ENCODE data around the gene KIF13A.
"Not testable (repeated sequence)": the region's sequence is repeated elsewhere in the genome, so short reads cannot be mapped to it uniquely, and the experiment has no call there.

KIF13A gene

GRCh38 chr6:17847203-17847760 lies 140.2 kb downstream of the KIF13A start:
- no peak for DNase-seq (ENCODE audit: low read depth)
- TF ChIP-seq CTCF (IDR thresholded peaks at IDR 0.05; ENCODE audit: low read depth, low read length, missing control alignments), result no peak
- H3K4me3 ChIP-seq (ENCODE audit: low read depth, low read length), result no peak overlapping the region
- in situ Hi-C loops (cut with HindIII; ENCODE audit: low sequenced_read_pairs), result no loop called here

- no peak for DNase-seq (ENCODE audit: low read depth)
- in situ Hi-C loops (cut with HindIII; ENCODE audit: low sequenced_read_pairs), result no loop called here
- no peak for TF ChIP-seq CTCF (IDR thresholded peaks at IDR 0.05; ENCODE audit: low read depth, low read length, missing control alignments)
- H3K4me3 ChIP-seq (ENCODE audit: low read depth, low read length), result no peak overlapping the region
These were observed 140.7 kb downstream of the KIF13A start for GRCh38 chr6:17846762-17847161.

GRCh38 chr6:17845598-17845997 lies 141.8 kb downstream of the KIF13A start:
- H3K4me3 ChIP-seq (ENCODE audit: low read depth, low read length), result no peak overlapping the region
- no peak for DNase-seq (ENCODE audit: low read depth)
- in situ Hi-C loops (cut with HindIII; ENCODE audit: low sequenced_read_pairs), result no loop called here
- TF ChIP-seq CTCF (IDR thresholded peaks at IDR 0.05; ENCODE audit: low read depth, low read length, missing control alignments), result no peak

GRCh38 chr6:17844967-17845366 lies 142.5 kb downstream of the KIF13A start:
- DNase-seq (ENCODE audit: low read depth); H3K4me3 ChIP-seq (ENCODE audit: low read depth, low read length); in situ Hi-C loops (cut with HindIII; ENCODE audit: low sequenced_read_pairs): not testable (repeated sequence)

GRCh38 chr6:17842934-17843821 lies 144.3 kb downstream of the KIF13A start:
- TF ChIP-seq CTCF (IDR thresholded peaks at IDR 0.05; ENCODE audit: low read depth, low read length, missing control alignments), result no peak
- DNase-seq (ENCODE audit: low read depth), result no peak
- in situ Hi-C loops (cut with HindIII; ENCODE audit: low sequenced_read_pairs), result no loop called here
- H3K4me3 ChIP-seq (ENCODE audit: low read depth, low read length), result no peak overlapping the region

GRCh38 chr6:17842014-17842776 lies 145.2 kb downstream of the KIF13A start:
- in situ Hi-C loops (cut with HindIII; ENCODE audit: low sequenced_read_pairs), result no loop called here
- H3K4me3 ChIP-seq (ENCODE audit: low read depth, low read length), result no peak overlapping the region
- DNase-seq (ENCODE audit: low read depth), result no peak
- TF ChIP-seq CTCF (IDR thresholded peaks at IDR 0.05; ENCODE audit: low read depth, low read length, missing control alignments), result no peak

All from astrocyte of the cerebellum (primary cell).